ENCODE measurements around the gene BRS3. TPM values are rescaled to one million over a fixed set of nuclear protein-coding genes. Genes with fewer than 3 reads are reported as not detected.

Gene BRS3
- total RNA-seq, 1 donor from 2014 or later, result not detected

- Histone ChIP-seq H3K27me3 (ENCODE audit: low read depth) (no peaks in the 10 kb centered on the region), H3K9me3 (no peaks in the 10 kb centered on the region), H3K4me3 (no peak overlapping the region), H3K36me3 (no peaks in the 10 kb centered on the region), H3K4me1 (no peaks in the 10 kb centered on the region), H3K27ac (no peak overlapping the region)
- intact Hi-C loops (cut with DNase I), result no loop called here
- ATAC-seq (no peak), DNase-seq (no peak)
- TF ChIP-seq CTCF (IDR thresholded peaks at IDR 0.05), result no peak
Measured at GRCh38 chrX:136475236-136475635, 12.5 kb upstream of the BRS3 start.

GRCh38 chrX:136476501-136476900 is 11.2 kb upstream of the BRS3 start:
- no peak for TF ChIP-seq CTCF (IDR thresholded peaks at IDR 0.05)

GRCh38 chrX:136477026-136477425 is 10.7 kb upstream of the BRS3 start:
- no peaks in the 10 kb centered on the region for H3K4me1 ChIP-seq
- H3K4me3 ChIP-seq, result no peak overlapping the region
- DNase-seq (no peak), ATAC-seq (no peak)
- H3K9me3 ChIP-seq, result no peaks in the 10 kb centered on the region
- TF ChIP-seq CTCF (IDR thresholded peaks at IDR 0.05), result no peak
- no peak overlapping the region for H3K27ac ChIP-seq
- H3K27me3 ChIP-seq (ENCODE audit: low read depth), result no peaks in the 10 kb centered on the region
- intact Hi-C loops (cut with DNase I), result no loop called here
- H3K36me3 ChIP-seq, result no peaks in the 10 kb centered on the region

More at GRCh38 chrX:136476501-136476900, 11.2 kb upstream of the BRS3 start:
- Histone ChIP-seq H3K4me1 (no peaks in the 10 kb centered on the region), H3K9me3 (no peaks in the 10 kb centered on the region), H3K27me3 (ENCODE audit: low read depth) (no peaks in the 10 kb centered on the region), H3K4me3 (no peak overlapping the region), H3K36me3 (no peaks in the 10 kb centered on the region), H3K27ac (no peak overlapping the region)
- DNase-seq (no peak), ATAC-seq (no peak)
- intact Hi-C loops (cut with DNase I), result no loop called here

GRCh38 chrX:136480383-136480782 is 7.4 kb upstream of the BRS3 start:
- intact Hi-C loops (cut with DNase I), result no loop called here

GRCh38 chrX:136488706-136489105 is 959 bp downstream of the BRS3 start:
- Histone ChIP-seq H3K9me3 (no peaks in the 10 kb centered on the region), H3K27me3 (ENCODE audit: low read depth) (peaks cover 3% of the 10 kb centered on the region), H3K4me3 (no peak overlapping the region), H3K4me1 (no peaks in the 10 kb centered on the region), H3K27ac (no peak overlapping the region), H3K36me3 (no peaks in the 10 kb centered on the region)
- no peak for TF ChIP-seq CTCF (IDR thresholded peaks at IDR 0.05)
- DNase-seq (no peak), ATAC-seq (no peak)
- intact Hi-C loops (cut with DNase I), result no loop called here

More at GRCh38 chrX:136480383-136480782, 7.4 kb upstream of the BRS3 start:
- Histone ChIP-seq H3K27me3 (ENCODE audit: low read depth) (no peaks in the 10 kb centered on the region), H3K9me3 (no peaks in the 10 kb centered on the region), H3K4me1 (no peaks in the 10 kb centered on the region), H3K36me3 (no peaks in the 10 kb centered on the region), H3K4me3 (no peak overlapping the region), H3K27ac (no peak overlapping the region)
- TF ChIP-seq CTCF (IDR thresholded peaks at IDR 0.05), result no peak
- DNase-seq (no peak), ATAC-seq (no peak)

GRCh38 chrX:136491832-136492231 is 4.1 kb downstream of the BRS3 start:
- no peaks in the 10 kb centered on the region for H3K9me3 ChIP-seq
- H3K4me1 ChIP-seq, result no peaks in the 10 kb centered on the region
- ATAC-seq (no peak), DNase-seq (no peak)
- no peak for TF ChIP-seq CTCF (IDR thresholded peaks at IDR 0.05)
- intact Hi-C loops (cut with DNase I), result loop anchor here (10.0 kb wide), 1 partner anchor 507 kb away; the partner anchor contains the start of gene SLC9A6
- H3K27me3 ChIP-seq (ENCODE audit: low read depth), result peaks cover 3% of the 10 kb centered on the region
- no peak overlapping the region for H3K27ac ChIP-seq
- H3K36me3 ChIP-seq, result no peaks in the 10 kb centered on the region
- H3K4me3 ChIP-seq, result no peak overlapping the region
